Upper lobe of right lung (tissue), 1 donor: ENCODE measurements around the gene SIL1. TPM values are rescaled to one million over a fixed set of nuclear protein-coding genes. Genes with fewer than 3 reads are reported as not detected.

Experiments
- ATAC-seq: fragments of 200-7000 bp; cut with Tn5 transposase; one replicate; pipeline ENCODE4 v1.9.1; 2020; ENCODE audit warnings: mild to moderate bottlenecking, moderate library complexity
- DNase-seq: peaks from one replicate; pipeline ENCODE4 v3.0.0-alpha.2; 2020
- H3K27ac ChIP-seq: fragments of 200-600 bp; one replicate; pipeline ENCODE4 v1.8.0; 2022
- H3K27me3 ChIP-seq: fragments of 200-600 bp; one replicate; pipeline ENCODE4 v1.8.0; 2022; ENCODE audit warnings: mild to moderate bottlenecking
- H3K36me3 ChIP-seq: fragments of 200-600 bp; one replicate; pipeline ENCODE4 v1.8.0; 2022
- H3K4me1 ChIP-seq: fragments of 200-600 bp; one replicate; pipeline ENCODE4 v1.8.0; 2022
- H3K4me3 ChIP-seq: fragments of 200-600 bp; one replicate; pipeline ENCODE4 v1.8.0; 2022; ENCODE audit warnings: mild to moderate bottlenecking
- H3K9me3 ChIP-seq: fragments of 200-600 bp; one replicate; pipeline ENCODE4 v1.8.0; 2022
- intact Hi-C: fragments of 100-400 bp; cut with DNase I; formaldehyde crosslinking; loops from one replicate; pipeline ENCODE4 v1.11.0; 2022
- total RNA-seq: library from RNA; stranded (reverse); fragmentation: NEBNext Ultra II Directional; extraction: Animal tissue kit (Norgen Biotek cat#: 25700); gene quantifications from one replicate; pipeline ENCODE4 v1.2.1, GENCODE V29; 2021
- TF ChIP-seq, protein P1 (sequence below): fragments of 200-600 bp; IDR thresholded peaks from one replicate; pipeline ENCODE4 v1.8.0; 2022; ENCODE audit warnings: antibody characterized with exemption
- donor health status: DM: no; HTN: yes; CAD: no; lungs with severe emphysema.

Gene SIL1
- total RNA-seq, 1 donor from 2014 or later: 56.9 TPM

DNA sequence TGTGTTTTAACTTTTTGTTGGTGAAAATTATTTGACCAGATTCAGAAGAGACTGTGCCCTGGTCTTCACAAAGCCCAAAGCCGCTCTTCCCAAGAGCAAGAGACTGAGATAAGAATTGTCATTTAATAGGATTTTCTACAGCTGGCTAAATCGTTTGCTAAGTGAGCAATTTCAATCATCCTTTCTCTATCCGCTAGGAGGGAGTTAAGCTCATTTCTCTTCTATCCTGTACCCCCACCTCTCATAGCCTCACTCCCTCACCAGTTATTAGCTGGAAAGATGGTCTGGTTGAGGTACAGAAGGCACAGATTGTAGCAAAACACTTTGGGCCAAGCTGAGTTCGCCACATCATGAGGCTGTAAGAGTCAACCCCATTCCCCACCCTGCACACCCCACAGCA is 43.0 kb upstream of the SIL1 start:
- DNase-seq (no peak), ATAC-seq (no peak)
- H3K27ac ChIP-seq: no peak overlapping the region
- no peak overlapping the region for H3K4me3 ChIP-seq
- TF ChIP-seq, protein P1, sequence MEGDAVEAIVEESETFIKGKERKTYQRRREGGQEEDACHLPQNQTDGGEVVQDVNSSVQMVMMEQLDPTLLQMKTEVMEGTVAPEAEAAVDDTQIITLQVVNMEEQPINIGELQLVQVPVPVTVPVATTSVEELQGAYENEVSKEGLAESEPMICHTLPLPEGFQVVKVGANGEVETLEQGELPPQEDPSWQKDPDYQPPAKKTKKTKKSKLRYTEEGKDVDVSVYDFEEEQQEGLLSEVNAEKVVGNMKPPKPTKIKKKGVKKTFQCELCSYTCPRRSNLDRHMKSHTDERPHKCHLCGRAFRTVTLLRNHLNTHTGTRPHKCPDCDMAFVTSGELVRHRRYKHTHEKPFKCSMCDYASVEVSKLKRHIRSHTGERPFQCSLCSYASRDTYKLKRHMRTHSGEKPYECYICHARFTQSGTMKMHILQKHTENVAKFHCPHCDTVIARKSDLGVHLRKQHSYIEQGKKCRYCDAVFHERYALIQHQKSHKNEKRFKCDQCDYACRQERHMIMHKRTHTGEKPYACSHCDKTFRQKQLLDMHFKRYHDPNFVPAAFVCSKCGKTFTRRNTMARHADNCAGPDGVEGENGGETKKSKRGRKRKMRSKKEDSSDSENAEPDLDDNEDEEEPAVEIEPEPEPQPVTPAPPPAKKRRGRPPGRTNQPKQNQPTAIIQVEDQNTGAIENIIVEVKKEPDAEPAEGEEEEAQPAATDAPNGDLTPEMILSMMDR: no peak
- intact Hi-C loops: no loop called here
- H3K36me3 ChIP-seq: no peaks in the 10 kb centered on the region
- no peaks in the 10 kb centered on the region for H3K27me3 ChIP-seq
- no peaks in the 10 kb centered on the region for H3K4me1 ChIP-seq
- H3K9me3 ChIP-seq: no peaks in the 10 kb centered on the region

DNA sequence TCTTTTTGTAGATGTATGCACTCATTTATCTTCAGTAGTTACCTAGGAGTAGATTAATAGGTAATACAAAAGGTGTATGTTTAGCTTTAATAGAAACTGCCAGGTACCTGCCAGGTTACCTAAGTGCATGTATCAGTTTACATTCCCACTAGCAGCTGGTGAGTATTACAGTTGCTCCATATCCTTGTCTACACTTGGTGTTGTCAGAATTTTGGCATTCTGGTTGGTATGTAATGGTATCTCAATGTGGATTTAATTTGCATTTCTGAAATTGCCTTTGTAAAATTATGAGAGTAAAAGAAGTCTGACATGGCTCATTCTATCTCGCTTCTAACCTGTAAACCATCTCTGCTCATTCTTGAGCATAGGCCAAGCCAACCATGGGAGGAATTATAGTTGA is 38.3 kb upstream of the SIL1 start:
- Histone ChIP-seq H3K9me3 (no peaks in the 10 kb centered on the region), H3K36me3 (no peaks in the 10 kb centered on the region), H3K27me3 (no peaks in the 10 kb centered on the region), H3K4me1 (no peaks in the 10 kb centered on the region), H3K4me3 (no peak overlapping the region), H3K27ac (no peak overlapping the region)
- DNase-seq (no peak), ATAC-seq (no peak)
- TF ChIP-seq, protein P1: no peak
- intact Hi-C loops: no loop called here

DNA sequence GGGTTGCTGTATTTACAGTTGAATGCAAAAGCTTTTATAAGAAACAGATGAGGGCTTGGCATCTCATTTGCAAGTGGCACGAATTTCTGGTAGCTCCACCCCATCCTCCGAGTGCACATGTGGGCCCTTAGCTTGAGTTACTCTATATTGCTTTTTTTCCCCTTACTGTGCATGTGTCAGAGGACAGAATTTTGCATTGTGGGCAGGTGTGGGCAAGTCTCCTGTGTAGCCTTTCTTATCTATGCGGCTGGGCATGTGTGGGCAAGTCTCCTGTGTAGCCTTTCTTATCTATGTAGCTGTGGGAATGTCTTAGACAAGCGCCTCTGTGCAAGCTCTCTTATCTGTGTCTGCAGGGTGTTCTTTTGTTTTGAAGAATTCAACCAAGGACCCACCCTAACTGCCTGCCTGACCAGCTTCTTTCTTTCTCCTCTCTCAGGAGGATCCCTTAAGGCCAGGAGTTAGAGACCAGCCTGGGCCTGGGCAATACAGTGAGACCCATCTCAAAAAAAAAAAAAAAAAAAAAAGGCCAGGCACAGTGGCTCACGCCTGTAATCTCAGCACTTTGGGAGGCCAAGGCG is 34.1 kb upstream of the SIL1 start:
- no peak overlapping the region for H3K4me3 ChIP-seq
- H3K27ac ChIP-seq: no peak overlapping the region
- no peak for DNase-seq
- TF ChIP-seq, protein P1: no peak
- no peaks in the 10 kb centered on the region for H3K4me1 ChIP-seq
- ATAC-seq: no peak
- intact Hi-C loops: no loop called here
- H3K36me3 ChIP-seq: no peaks in the 10 kb centered on the region
- H3K9me3 ChIP-seq: no peaks in the 10 kb centered on the region
- H3K27me3 ChIP-seq: no peaks in the 10 kb centered on the region

DNA sequence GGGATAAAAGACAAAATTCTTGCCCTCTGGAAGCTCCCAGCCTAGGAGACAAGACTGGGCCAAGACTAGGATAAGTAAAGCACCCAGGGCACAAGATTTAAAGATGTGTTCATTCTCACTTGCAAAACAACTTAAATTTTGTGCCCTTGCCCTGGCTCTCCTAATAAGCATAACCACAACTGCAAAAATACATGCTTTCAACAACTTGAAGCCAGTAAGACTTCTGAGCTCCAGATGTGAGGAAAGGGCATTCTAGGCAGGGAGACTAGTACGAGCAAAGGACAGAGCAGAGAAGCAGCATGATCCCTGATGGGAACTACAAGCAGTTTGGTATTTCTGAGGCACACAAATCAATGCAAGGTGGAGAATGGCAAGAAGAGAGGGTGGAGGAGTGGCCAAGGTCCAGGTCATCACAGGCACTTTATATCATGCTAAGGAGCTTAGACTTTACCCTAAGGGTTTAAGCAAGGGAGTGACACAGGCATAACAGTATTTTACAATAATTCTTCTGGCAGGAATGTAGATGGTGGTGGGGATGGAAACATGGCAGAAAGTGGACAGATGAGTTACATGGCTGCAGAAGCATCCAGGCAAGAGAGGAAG is 30.1 kb upstream of the SIL1 start:
- Histone ChIP-seq H3K27me3 (no peaks in the 10 kb centered on the region), H3K4me1 (no peaks in the 10 kb centered on the region), H3K4me3 (no peak overlapping the region), H3K9me3 (no peaks in the 10 kb centered on the region), H3K36me3 (no peaks in the 10 kb centered on the region), H3K27ac (no peak overlapping the region)
- ATAC-seq (no peak), DNase-seq (no peak)
- TF ChIP-seq, protein P1: no peak
- intact Hi-C loops: no loop called here

DNA sequence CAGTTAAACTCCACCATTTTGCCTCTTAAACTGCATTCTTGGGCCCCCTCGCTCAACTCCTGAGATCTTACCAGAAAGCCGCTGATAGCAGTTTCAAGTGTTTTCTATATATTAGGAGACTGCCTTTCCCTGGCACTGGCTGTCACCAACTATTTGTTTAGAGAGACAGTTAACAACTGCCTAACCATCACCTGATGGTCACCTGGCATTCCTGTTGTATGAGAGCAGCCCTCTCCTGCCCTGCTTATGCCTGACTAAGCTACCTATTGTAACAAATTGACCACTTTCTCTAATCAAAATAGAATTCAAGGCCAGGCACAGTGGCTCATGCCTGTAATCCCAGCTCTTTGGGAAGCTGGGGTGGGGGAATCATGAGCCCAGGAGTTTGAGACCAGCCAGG is 28.0 kb upstream of the SIL1 start:
- Histone ChIP-seq H3K4me3 (no peak overlapping the region), H3K27ac (no peak overlapping the region), H3K9me3 (no peaks in the 10 kb centered on the region), H3K4me1 (no peaks in the 10 kb centered on the region), H3K36me3 (no peaks in the 10 kb centered on the region), H3K27me3 (no peaks in the 10 kb centered on the region)
- intact Hi-C loops: no loop called here
- DNase-seq (no peak), ATAC-seq (no peak)
- TF ChIP-seq, protein P1: no peak

DNA sequence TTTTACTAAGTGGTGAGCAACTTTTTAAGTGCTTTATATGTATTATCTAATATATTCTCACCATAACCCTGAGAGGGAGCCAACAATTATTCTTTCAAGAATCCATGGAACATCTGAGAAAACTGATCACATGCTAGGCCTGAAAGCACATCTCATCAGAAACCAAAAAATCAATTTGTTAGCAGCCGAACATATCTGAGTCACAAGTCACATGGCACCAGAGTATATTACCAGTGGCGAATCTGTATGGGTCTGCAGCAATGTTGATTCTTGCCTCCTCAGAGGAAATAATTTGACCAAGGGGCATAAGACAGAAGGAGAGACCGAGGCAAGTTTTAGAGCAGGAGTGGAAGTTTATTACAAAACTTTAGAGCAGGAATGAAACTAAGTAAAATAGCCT is 25.3 kb upstream of the SIL1 start:
- intact Hi-C loops: no loop called here
- DNase-seq (no peak), ATAC-seq (no peak)
- TF ChIP-seq, protein P1: no peak
- H3K9me3 ChIP-seq: no peaks in the 10 kb centered on the region
- no peaks in the 10 kb centered on the region for H3K36me3 ChIP-seq
- no peaks in the 10 kb centered on the region for H3K4me1 ChIP-seq
- H3K4me3 ChIP-seq: no peak overlapping the region
- H3K27me3 ChIP-seq: no peaks in the 10 kb centered on the region
- no peak overlapping the region for H3K27ac ChIP-seq
